ENCODE results near the gene ZNF496. TPM values are rescaled to one million over a fixed set of nuclear protein-coding genes. Genes with fewer than 3 reads are reported as not detected.
"Not testable (repeated sequence)": the region's sequence is repeated elsewhere in the genome, so short reads cannot be mapped to it uniquely, and the experiment has no call there.

Gene ZNF496
- total and polyA plus RNA-seq, 3 donors from 2014 or later, result 45.0 to 71.1 (median 61.6) TPM

DNA sequence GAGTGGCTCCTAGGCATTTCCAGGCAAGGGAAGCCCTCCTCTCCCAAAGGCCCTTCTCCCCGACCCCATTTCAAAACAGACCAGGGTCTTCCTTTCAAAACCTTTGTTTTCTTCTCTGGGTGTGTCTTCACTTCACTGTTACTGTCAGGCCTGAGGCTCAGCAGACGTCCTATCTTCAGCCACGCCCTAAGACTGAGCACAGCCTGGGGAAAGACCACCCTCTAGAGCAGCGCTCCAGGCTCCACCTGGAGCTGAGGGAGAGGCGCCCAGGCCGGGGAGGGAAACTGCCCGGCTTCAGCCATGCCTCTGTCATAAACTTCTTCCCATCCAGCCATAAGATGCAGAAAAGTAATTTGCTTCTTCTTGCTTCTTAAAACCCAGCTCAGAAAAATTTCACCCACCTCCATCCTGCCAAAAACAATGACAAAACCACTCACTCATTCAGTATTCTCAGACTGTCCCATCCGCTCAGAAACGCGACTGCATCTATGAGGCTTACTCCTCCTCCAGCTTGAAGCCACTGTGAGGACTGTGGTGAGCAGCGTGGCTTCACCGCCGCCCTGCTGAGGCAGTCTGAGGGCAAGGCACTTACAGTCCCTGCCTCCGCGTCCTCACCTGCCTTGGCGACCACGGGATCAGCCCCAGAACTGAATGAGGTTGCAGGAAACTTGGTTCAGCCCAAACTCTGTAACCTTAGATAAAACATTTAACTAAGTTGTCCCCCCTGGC lies 39.7 kb downstream of the ZNF496 start:
- no peaks in the 10 kb centered on the region for H3K36me3 ChIP-seq (ENCODE audit: low read depth, missing control alignments)
- DNase-seq, result peak; percentile 12
- H3K9me3 ChIP-seq, result no peaks in the 10 kb centered on the region
- no peak overlapping the region for H3K4me3 ChIP-seq
- 75 to 76% methylated on average over 16 to 17 of the region's 17 CpGs for WGBS, 2 donors
- H3K27ac ChIP-seq, result no peak overlapping the region
- H3K27me3 ChIP-seq, result no peaks in the 10 kb centered on the region
- no peak for TF ChIP-seq POLR2A (IDR thresholded peaks at IDR 0.05)
- TF ChIP-seq CTCF (IDR thresholded peaks at IDR 0.05), result no peak
- H3K4me1 ChIP-seq, result no peaks in the 10 kb centered on the region
- intact Hi-C loops (cut with DNase I; ENCODE audit: low total_unique reads), result no loop called here

GRCh38 chr1:247291161-247291560 lies 40.5 kb downstream of the ZNF496 start:
- 49 to 86% methylated on average over 9 of the region's 9 CpGs for WGBS, 2 donors
- DNase-seq, result peak; percentile 12
- H3K27me3 ChIP-seq, result no peaks in the 10 kb centered on the region
- no peaks in the 10 kb centered on the region for H3K4me1 ChIP-seq
- H3K27ac ChIP-seq, result no peak overlapping the region
- H3K4me3 ChIP-seq, result peak overlapping the region in 1 of 2 donors; percentile 35
- H3K9me3 ChIP-seq, result no peaks in the 10 kb centered on the region
- intact Hi-C loops (cut with DNase I; ENCODE audit: low total_unique reads), result no loop called here
- TF ChIP-seq POLR2A (IDR thresholded peaks at IDR 0.05), result no peak
- no peak for TF ChIP-seq CTCF (IDR thresholded peaks at IDR 0.05)
- H3K36me3 ChIP-seq (ENCODE audit: low read depth, missing control alignments), result no peaks in the 10 kb centered on the region

DNA sequence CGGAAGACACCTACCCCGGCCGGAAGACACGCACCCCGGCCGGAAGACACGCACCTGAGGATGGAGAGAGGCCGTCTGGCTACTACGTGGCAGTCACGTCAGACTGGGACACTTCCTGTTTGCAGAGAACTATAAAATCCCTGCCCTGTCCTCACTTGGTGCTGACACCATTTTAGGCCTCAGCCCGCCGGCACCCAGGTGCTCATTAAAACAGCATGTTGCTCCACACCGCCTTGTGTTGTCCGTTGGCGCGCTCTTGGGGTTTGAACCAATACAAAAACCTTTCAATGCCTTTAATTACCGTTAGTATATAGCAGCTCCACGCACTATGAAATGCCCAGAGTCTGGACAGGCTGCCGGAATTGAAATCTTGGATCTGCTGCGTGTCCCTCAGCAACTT lies 41.1 kb downstream of the ZNF496 start:
- Histone ChIP-seq H3K4me3 (peak overlapping the region; percentile 24 to 35), H3K4me1 (no peaks in the 10 kb centered on the region), H3K9me3 (no peaks in the 10 kb centered on the region), H3K27me3 (no peaks in the 10 kb centered on the region), H3K27ac (no peak overlapping the region), H3K36me3 (ENCODE audit: low read depth, missing control alignments) (no peaks in the 10 kb centered on the region)
- 75 to 77% methylated on average over 14 to 20 of the region's 20 CpGs for WGBS, 2 donors
- no peak for TF ChIP-seq POLR2A (IDR thresholded peaks at IDR 0.05)
- peak; percentile 38 for DNase-seq
- intact Hi-C loops (cut with DNase I; ENCODE audit: low total_unique reads), result no loop called here

DNA sequence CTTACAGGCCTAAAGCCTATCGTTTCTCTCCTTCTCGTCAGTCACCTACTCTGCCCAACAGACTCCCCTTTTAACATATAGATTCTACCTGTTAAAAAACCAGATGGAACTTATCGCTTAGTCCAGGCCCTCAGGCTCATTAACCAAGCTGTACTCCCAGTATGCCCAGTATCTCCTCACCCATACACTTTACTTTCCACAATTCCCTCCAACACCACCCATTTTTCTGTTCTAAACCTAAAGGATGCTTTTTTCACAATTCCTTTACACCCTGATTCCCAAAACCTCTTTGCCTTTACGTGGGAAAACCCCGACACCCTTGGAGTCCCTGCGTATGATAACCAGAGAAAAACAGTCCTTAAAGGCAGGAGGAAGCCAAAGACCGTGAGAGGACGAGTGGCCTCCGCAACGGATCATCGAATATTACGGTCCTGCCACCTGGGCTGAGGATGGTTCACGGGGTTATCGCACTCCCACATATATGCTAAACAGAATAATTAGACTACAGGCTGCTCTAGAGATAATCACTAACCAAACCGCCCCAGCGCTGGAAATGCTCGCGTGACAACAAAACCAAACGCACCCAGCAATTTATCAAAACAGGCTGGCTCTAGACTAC lies 42.3 kb downstream of the ZNF496 start:
- H3K36me3 ChIP-seq (ENCODE audit: low read depth, missing control alignments); H3K27ac ChIP-seq; intact Hi-C loops (cut with DNase I; ENCODE audit: low total_unique reads); H3K4me1 ChIP-seq; H3K4me3 ChIP-seq; H3K9me3 ChIP-seq; H3K27me3 ChIP-seq: not testable (repeated sequence)
- WGBS, 2 donors, result 71 to 72% methylated on average over 19 of the region's 19 CpGs
- peak; percentile 11 for DNase-seq

GRCh38 chr1:247288341-247288740 lies 43.3 kb downstream of the ZNF496 start:
- H3K4me3 ChIP-seq, result no peak overlapping the region
- H3K36me3 ChIP-seq (ENCODE audit: low read depth, missing control alignments), result no peaks in the 10 kb centered on the region
- H3K9me3 ChIP-seq, result no peaks in the 10 kb centered on the region
- WGBS, 2 donors, result 84 to 92% methylated on average over 5 to 6 of the region's 6 CpGs
- H3K4me1 ChIP-seq, result no peaks in the 10 kb centered on the region
- no peak overlapping the region for H3K27ac ChIP-seq
- TF ChIP-seq POLR2A (IDR thresholded peaks at IDR 0.05), result no peak
- no peak for TF ChIP-seq CTCF (IDR thresholded peaks at IDR 0.05)
- intact Hi-C loops (cut with DNase I; ENCODE audit: low total_unique reads), result no loop called here
- DNase-seq, result peak; percentile 9
- H3K27me3 ChIP-seq, result no peaks in the 10 kb centered on the region
